GM12891 (cell line): Measurements from ENCODE around the gene ZIM2.

Experiments used
- DNase-seq: peaks from one replicate; pipeline ENCODE4 v3.0.0; 2011; ENCODE audit warnings: low spot score; ENCODE audit not compliant: insufficient read length
- FAIRE-seq: peaks from 2 replicates; lab custom pipeline; 2011; peaks lifted over from hg19 to GRCh38; lab: Jason Lieb, UNC
- PAX5 ChIP-seq: IDR thresholded peaks from 2 replicates; pipeline ENCODE4 v1.6.1; 2011; ENCODE audit warnings: low read length, moderate library complexity, mild to moderate bottlenecking; ENCODE audit not compliant: insufficient read depth, severe bottlenecking
- POLR2A ChIP-seq: IDR thresholded peaks from 2 replicates; pipeline ENCODE4 v1.6.1; 2011; ENCODE audit warnings: low read depth, low read length, control low read depth
- POLR2AphosphoS5 ChIP-seq: IDR thresholded peaks from 2 replicates; pipeline ENCODE4 v1.6.1; 2011; ENCODE audit warnings: low read depth, low read length, control low read depth
- POU2F2 ChIP-seq: IDR thresholded peaks from 2 replicates; pipeline ENCODE4 v1.6.1; 2011; ENCODE audit warnings: low read depth, mild to moderate bottlenecking, control low read depth, low read length, moderate library complexity
- SPI1 ChIP-seq: IDR thresholded peaks from 2 replicates; pipeline ENCODE4 v1.6.1; 2011; ENCODE audit warnings: low read depth, low read length, control low read depth
- TAF1 ChIP-seq: IDR thresholded peaks from 2 replicates; pipeline ENCODE4 v1.6.1; 2011; ENCODE audit warnings: low read depth, low read length, control low read depth

Gene ZIM2

GRCh38 chr19:56750658-56751057 lies 89.9 kb downstream of the ZIM2 start:
- DNase-seq (no peak), FAIRE-seq (no peak)
- no peak for TF ChIP-seq POU2F2
- TF ChIP-seq TAF1, result no peak
- TF ChIP-seq POLR2A, result no peak
- no peak for TF ChIP-seq POLR2AphosphoS5
- no peak for TF ChIP-seq PAX5
- TF ChIP-seq SPI1, result no peak

GRCh38 chr19:56748378-56748777 lies 92.1 kb downstream of the ZIM2 start:
- DNase-seq (no peak), FAIRE-seq (no peak)
- TF ChIP-seq POLR2A (no peak), POLR2AphosphoS5 (no peak), TAF1 (no peak), POU2F2 (no peak), PAX5 (no peak), SPI1 (no peak)

- DNase-seq, result no peak
- no peak for FAIRE-seq
- TF ChIP-seq PAX5 (no peak), TAF1 (no peak), POLR2AphosphoS5 (no peak), POLR2A (no peak), POU2F2 (no peak), SPI1 (no peak)
Measured at GRCh38 chr19:56746367-56746766, 94.2 kb downstream of the ZIM2 start.

GRCh38 chr19:56740501-56740900 lies 100.0 kb downstream of the ZIM2 start:
- TF ChIP-seq POLR2AphosphoS5 (no peak), POLR2A (no peak), SPI1 (no peak), PAX5 (no peak)
- FAIRE-seq (no peak), DNase-seq (no peak)

GRCh38 chr19:56736571-56736970 lies 104.0 kb downstream of the ZIM2 start:
- TF ChIP-seq POLR2AphosphoS5, result no peak
- no peak for TF ChIP-seq SPI1
- no peak for TF ChIP-seq TAF1
- TF ChIP-seq POU2F2, result no peak
- TF ChIP-seq PAX5, result no peak
- TF ChIP-seq POLR2A, result no peak
- FAIRE-seq, result no peak

GRCh38 chr19:56732976-56733375 lies 107.5 kb downstream of the ZIM2 start:
- TF ChIP-seq POU2F2 (no peak), PAX5 (no peak), POLR2A (no peak)
- DNase-seq, result no peak
- FAIRE-seq, result no peak

More at GRCh38 chr19:56736571-56736970, 104.0 kb downstream of the ZIM2 start:
- DNase-seq, result no peak

- DNase-seq, result no peak
- TF ChIP-seq TAF1, result no peak
- no peak for TF ChIP-seq POU2F2
- TF ChIP-seq POLR2AphosphoS5, result no peak
- TF ChIP-seq POLR2A, result no peak
- TF ChIP-seq PAX5, result no peak
- no peak for TF ChIP-seq SPI1
- FAIRE-seq, result no peak
Measured at GRCh38 chr19:56727677-56728076, 112.8 kb downstream of the ZIM2 start.

- DNase-seq (no peak), FAIRE-seq (no peak)
- TF ChIP-seq POLR2AphosphoS5, result no peak
- no peak for TF ChIP-seq PAX5
- no peak for TF ChIP-seq POLR2A
- TF ChIP-seq TAF1, result no peak
- no peak for TF ChIP-seq SPI1
- TF ChIP-seq POU2F2, result no peak
Measured at GRCh38 chr19:56725829-56726424, 114.6 kb downstream of the ZIM2 start.
